H1 (cell line): Measurements from ENCODE around the gene DENND6B. TPM values are rescaled to one million over a fixed set of nuclear protein-coding genes. Genes with fewer than 3 reads are reported as not detected.

Source experiments
- BRCA1 ChIP-seq: IDR thresholded peaks from 2 replicates; pipeline ENCODE4 v1.6.1; 2012; ENCODE audit warnings: low read depth, low read length, improper control_type of control experiment
- CHD1 ChIP-seq: IDR thresholded peaks from 2 replicates; pipeline ENCODE4 v1.6.1; 2012; ENCODE audit warnings: low read depth, low read length, improper control_type of control experiment
- CHD7 ChIP-seq: fragments of 300-600 bp; sonication (generic); IDR thresholded peaks from 2 replicates; pipeline ENCODE4 v1.7.1; 2012; ENCODE audit warnings: low read length, moderate library complexity, mild to moderate bottlenecking, inconsistent platforms; ENCODE audit not compliant: insufficient replicate concordance
- E2F6 ChIP-seq: IDR thresholded peaks from 2 replicates; pipeline ENCODE4 v1.6.1; 2012; ENCODE audit warnings: inconsistent platforms
- HDAC2 ChIP-seq, 2 experiments: fragments of 300-600 bp in 1 of 2; sonication (generic) in 1 of 2; IDR thresholded peaks; 2 replicates each; pipeline ENCODE4 v1.6.1; 2011 to 2012; ENCODE audit warnings: low read depth in 2 of 2, low read length in 2 of 2, mild to moderate bottlenecking in 2 of 2, moderate library complexity in 2 of 2, borderline replicate concordance in 1 of 2, inconsistent platforms in 1 of 2
- MAX ChIP-seq: IDR thresholded peaks from 2 replicates; pipeline ENCODE4 v1.6.1; 2012; ENCODE audit warnings: inconsistent platforms
- NRF1 ChIP-seq: IDR thresholded peaks from 2 replicates; pipeline ENCODE4 v1.6.1; 2011; ENCODE audit warnings: mild to moderate bottlenecking, low read depth, low read length, improper control_type of control experiment
- PHF8 ChIP-seq: fragments of 200-600 bp; sonication (generic); conservative IDR thresholded peaks from 2 replicates; pipeline ENCODE4 v1.7.1; 2012; ENCODE audit warnings: low read depth, mild to moderate bottlenecking, inconsistent platforms, low read length, moderate library complexity
- SP2 ChIP-seq: IDR thresholded peaks from 2 replicates; pipeline ENCODE4 v1.6.1; 2012; ENCODE audit warnings: mild to moderate bottlenecking, low read length, inconsistent platforms
- SRF ChIP-seq: IDR thresholded peaks from 2 replicates; pipeline ENCODE4 v1.6.1; 2011; ENCODE audit warnings: mild to moderate bottlenecking, low read depth, low read length, moderate library complexity
- SUZ12 ChIP-seq: fragments of 200-600 bp; sonication (generic); IDR thresholded peaks from 2 replicates; pipeline ENCODE4 v1.6.1; 2012; ENCODE audit warnings: mild to moderate bottlenecking, inconsistent platforms, low read length, moderate library complexity, mixed read lengths
- YY1 ChIP-seq: IDR thresholded peaks from 2 replicates; pipeline ENCODE4 v1.6.1; 2011; ENCODE audit warnings: low read depth, mild to moderate bottlenecking, low read length
- polyA plus RNA-seq, 7 experiments: library from polyadenylated mRNA; depleted of rRNA in 3 of 7; stranded (reverse) in 5 of 7; unstranded in 2 of 7; fragments of >200 nt in 5 of 7; fragments of 200-250 nt in 2 of 7; gene quantifications; 1 replicate in 5 of 7; 2 replicates in 1 of 7; 4 replicates in 1 of 7; pipeline versions ENCODE4 v1.2.1 to v1.2.3, GENCODE V29; 2011 to 2013; ENCODE audit warnings: missing spikeins in 2 of 7, mixed read lengths in 2 of 7
- total RNA-seq: library from RNA; stranded (reverse); fragmentation: NEBNext Ultra II Directional; extraction: Animal tissue kit (Norgen Biotek cat#: 25700); gene quantifications from 2 replicates; pipeline ENCODE4 v1.2.1, GENCODE V29; 2021

Gene DENND6B
- total and polyA plus RNA-seq, 2 of the 8 experiments (the other 6 are each of a cell fraction or from before 2014, with no cell fraction given) = 1.1 to 1.9 TPM

GRCh38 chr22:50303515-50303847 lies 23.3 kb downstream of the DENND6B start (continued):
- no peak for TF ChIP-seq CHD7
- TF ChIP-seq SP2 = no peak
- no peak for TF ChIP-seq HDAC2 (IDR thresholded peaks at IDR 0.05; ENCODE audit: borderline replicate concordance in 1 of 2, low read depth in 2 of 2, low read length in 2 of 2)
- no peak for TF ChIP-seq NRF1
- TF ChIP-seq E2F6 = no peak
- TF ChIP-seq PHF8 = no peak
- TF ChIP-seq BRCA1 = no peak
- TF ChIP-seq YY1 = no peak
- TF ChIP-seq SRF = no peak
- no peak for TF ChIP-seq MAX
- TF ChIP-seq SUZ12 = no peak
- TF ChIP-seq CHD1 = no peak
